ENCODE measurements around the gene METTL9.
"Not testable (repeated sequence)": the region's sequence is repeated elsewhere in the genome, so short reads cannot be mapped to it uniquely, and the experiment has no call there.

- TF ChIP-seq POLR2A, CTCF (IDR thresholded peaks at IDR 0.05): not testable (repeated sequence)
Measured at GRCh38 chr16:21564367-21564766, 35.0 kb upstream of the METTL9 start.

Data from stomach (tissue), 4 donors.